GM23248 (cell line): ENCODE measurements around the gene DCUN1D1. TPM values are rescaled to one million over a fixed set of nuclear protein-coding genes. Genes with fewer than 3 reads are reported as not detected.

Source experiments
- DNase-seq: peaks from one replicate; pipeline ENCODE4 v3.0.0-alpha.2; 2015
- H2AFZ ChIP-seq: fragments of 200-600 bp; sonication (generic); 2 replicates; pipeline ENCODE4 v1.6.1; 2016; ENCODE audit warnings: antibody characterized with exemption
- H3F3A ChIP-seq: fragments of 200-600 bp; sonication (generic); 2 replicates; pipeline ENCODE4 v1.6.1; 2016; ENCODE audit warnings: mild to moderate bottlenecking, antibody characterized with exemption, mixed run types; ENCODE audit not compliant: insufficient read depth
- H3K27ac ChIP-seq: fragments of 200-600 bp; sonication (generic); 2 replicates; pipeline ENCODE4 v1.5.1; 2016; ENCODE audit warnings: mild to moderate bottlenecking
- H3K27me3 ChIP-seq: fragments of 200-600 bp; sonication (generic); replicated peaks from 2 replicates; pipeline ENCODE4 v1.6.1; 2016; ENCODE audit warnings: mild to moderate bottlenecking; ENCODE audit not compliant: insufficient read depth
- H3K36me3 ChIP-seq: fragments of 200-600 bp; sonication (generic); 2 replicates; pipeline ENCODE4 v1.6.1; 2016; ENCODE audit warnings: low read depth, mild to moderate bottlenecking
- H3K4me1 ChIP-seq: fragments of 200-600 bp; sonication (generic); 2 replicates; pipeline ENCODE4 v1.6.1; 2016; ENCODE audit warnings: mild to moderate bottlenecking; ENCODE audit not compliant: insufficient read depth
- H3K4me2 ChIP-seq: fragments of 200-600 bp; sonication (generic); one replicate; pipeline ENCODE4 v1.6.1; 2016; ENCODE audit warnings: mild to moderate bottlenecking; ENCODE audit not compliant: unreplicated experiment
- H3K4me3 ChIP-seq: fragments of 200-600 bp; sonication (generic); 2 replicates; pipeline ENCODE4 v1.5.1; 2016; ENCODE audit warnings: mild to moderate bottlenecking
- H3K79me2 ChIP-seq: fragments of 200-600 bp; sonication (generic); 2 replicates; pipeline ENCODE4 v1.6.1; 2016; ENCODE audit warnings: mild to moderate bottlenecking; ENCODE audit not compliant: insufficient read depth
- H3K9ac ChIP-seq: fragments of 200-600 bp; sonication (generic); 2 replicates; pipeline ENCODE4 v1.6.1; 2016; ENCODE audit warnings: mild to moderate bottlenecking
- H3K9me2 ChIP-seq: fragments of 200-600 bp; sonication (generic); 2 replicates; pipeline ENCODE4 v1.6.1; 2016; ENCODE audit warnings: mixed run types, mild to moderate bottlenecking, moderate library complexity; ENCODE audit not compliant: insufficient read depth
- H3K9me3 ChIP-seq: fragments of 200-600 bp; sonication (generic); one replicate; pipeline ENCODE4 v1.6.1; 2017; ENCODE audit warnings: low read depth
- H4K20me1 ChIP-seq: fragments of 200-600 bp; sonication (generic); 2 replicates; pipeline ENCODE4 v1.6.0; 2016; ENCODE audit not compliant: insufficient read depth
- EZH2 ChIP-seq: fragments of 200-600 bp; sonication (generic); IDR thresholded peaks from 2 replicates; pipeline ENCODE4 v1.6.1; 2018; ENCODE audit warnings: antibody characterized with exemption, mild to moderate bottlenecking; ENCODE audit not compliant: insufficient read depth, poor library complexity, severe bottlenecking
- EZH2phosphoT487 ChIP-seq: fragments of 200-600 bp; sonication (generic); IDR thresholded peaks from 2 replicates; pipeline ENCODE4 v1.6.1; 2018; ENCODE audit warnings: antibody characterized with exemption, moderate library complexity, mild to moderate bottlenecking, low read depth; ENCODE audit not compliant: insufficient read depth
- WGBS, 2 experiments: methylation state at CpG; one replicate each; pipeline ENCODE4 v1.1.6; 2015 to 2017; ENCODE audit warnings: low lambda C conversion rate in 2 of 2, low coverage in 1 of 2; ENCODE audit errors: missing lambda C conversion rate in 2 of 2; 5-methylcytosine and 5-hydroxymethylcytosine counted together
- in situ Hi-C: fragments of 300-500 bp; cut with MboI; formaldehyde crosslinking; loops from 2 replicates; pipeline ENCODE4 v1.15.0; 2020
- polyA plus RNA-seq: library from polyadenylated mRNA; unstranded; fragments of >200 nt; fragmentation: Nextera tagmentation; extraction: Ambion mirVana; gene quantifications from 2 replicates; pipeline ENCODE4 v1.2.1, GENCODE V29; 2016
- total RNA-seq: library from RNA; depleted of rRNA; stranded (reverse); fragments of >200 nt; shearing (Covaris generic); gene quantifications from 2 replicates; pipeline ENCODE4 v1.2.3, GENCODE V29; 2014

The DCUN1D1 gene
- total and polyA plus RNA-seq, 2 experiments from 2014 or later = 28.5 to 31.7 TPM

- no peak overlapping the region for H3K9ac ChIP-seq
- no peaks in the 10 kb centered on the region for H3K79me2 ChIP-seq
- H3F3A ChIP-seq = no peaks in the 10 kb centered on the region
- no peak for TF ChIP-seq EZH2phosphoT487
- DNase-seq = peak; percentile 28
- H3K27ac ChIP-seq = no peak overlapping the region
- no peaks in the 10 kb centered on the region for H3K9me2 ChIP-seq
- 0 out of 2 replicates have a peak, but pooled peaks cover 12% of the 10 kb centered on the region for H3K4me1 ChIP-seq
- no peak overlapping the region for H3K4me3 ChIP-seq
- H2AFZ ChIP-seq = no peak overlapping the region
- 89 to 100% methylated on average over 1 of the region's 1 CpG for WGBS, 2 experiments
- H3K4me2 ChIP-seq = no peak overlapping the region
- H4K20me1 ChIP-seq = no peaks in the 10 kb centered on the region
- no peaks in the 10 kb centered on the region for H3K27me3 ChIP-seq
- H3K36me3 ChIP-seq = peaks cover 18% of the 10 kb centered on the region; the same call in 1 of the 2 replicates
- no peaks in the 10 kb centered on the region for H3K9me3 ChIP-seq
- in situ Hi-C loops = loop anchor here (25.0 kb wide), 1 partner anchor 479 kb away; no protein-coding TSS in a partner anchor
Observed at GRCh38 chr3:182908471-182908870, 71.9 kb downstream of the DCUN1D1 start.

GRCh38 chr3:182906036-182906435 is 74.3 kb downstream of the DCUN1D1 start:
- no peak for DNase-seq
- Histone ChIP-seq H3K27ac (no peak overlapping the region), H3F3A (no peaks in the 10 kb centered on the region), H3K9ac (no peak overlapping the region), H3K4me1 (0 out of 2 replicates have a peak, but pooled peaks cover 12% of the 10 kb centered on the region), H3K9me3 (no peaks in the 10 kb centered on the region), H3K4me2 (no peak overlapping the region), H3K4me3 (no peak overlapping the region), H3K27me3 (no peaks in the 10 kb centered on the region), H3K9me2 (no peaks in the 10 kb centered on the region), H3K79me2 (no peaks in the 10 kb centered on the region), H3K36me3 (peaks cover 27% of the 10 kb centered on the region; the same call in 1 of the 2 replicates), H2AFZ (no peak overlapping the region), H4K20me1 (no peaks in the 10 kb centered on the region)
- 62 to 70% methylated on average over 1 of the region's 1 CpG for whole genome bisulfite sequencing, 2 experiments
- TF ChIP-seq EZH2 (no peak), EZH2phosphoT487 (no peak)
- in situ Hi-C loops = loop anchor here (25.0 kb wide), 1 partner anchor 481 kb away; no protein-coding TSS in a partner anchor

- no peaks in the 10 kb centered on the region for H3K79me2 ChIP-seq
- TF ChIP-seq EZH2phosphoT487 (no peak), EZH2 (no peak)
- H3K9ac ChIP-seq = no peak overlapping the region
- H3K36me3 ChIP-seq = peaks cover 27% of the 10 kb centered on the region; the same call in 1 of the 2 replicates
- in situ Hi-C loops = loop anchor here (25.0 kb wide), 1 partner anchor 482 kb away; no protein-coding TSS in a partner anchor
- no peak overlapping the region for H3K27ac ChIP-seq
- no peaks in the 10 kb centered on the region for H3F3A ChIP-seq
- H3K9me3 ChIP-seq = no peaks in the 10 kb centered on the region
- no peak overlapping the region for H2AFZ ChIP-seq
- 98 to 100% methylated on average over 4 of the region's 4 CpGs for WGBS, 2 experiments
- no peaks in the 10 kb centered on the region for H3K27me3 ChIP-seq
- H3K9me2 ChIP-seq = no peaks in the 10 kb centered on the region
- no peak for DNase-seq
- no peak overlapping the region for H3K4me3 ChIP-seq
- no peaks in the 10 kb centered on the region for H4K20me1 ChIP-seq
- H3K4me2 ChIP-seq = no peak overlapping the region
- 0 out of 2 replicates have a peak, but pooled peaks cover 12% of the 10 kb centered on the region for H3K4me1 ChIP-seq
Observed at GRCh38 chr3:182905623-182906022, 74.7 kb downstream of the DCUN1D1 start.

GRCh38 chr3:182904164-182904563 is 76.2 kb downstream of the DCUN1D1 start:
- Histone ChIP-seq H3K9ac (no peak overlapping the region), H2AFZ (no peak overlapping the region), H4K20me1 (no peaks in the 10 kb centered on the region), H3K4me1 (0 out of 2 replicates have a peak, but pooled peaks cover 8% of the 10 kb centered on the region), H3K4me2 (no peak overlapping the region), H3K9me3 (no peaks in the 10 kb centered on the region), H3K9me2 (no peaks in the 10 kb centered on the region), H3F3A (no peaks in the 10 kb centered on the region), H3K36me3 (peaks cover 32% of the 10 kb centered on the region), H3K27ac (no peak overlapping the region), H3K4me3 (no peak overlapping the region), H3K27me3 (no peaks in the 10 kb centered on the region), H3K79me2 (no peaks in the 10 kb centered on the region)
- TF ChIP-seq EZH2phosphoT487 (no peak), EZH2 (no peak)
- WGBS, 2 experiments = 85 to 89% methylated on average over 3 of the region's 3 CpGs
- no peak for DNase-seq
- in situ Hi-C loops = loop anchor here (25.0 kb wide), 1 partner anchor 483 kb away; no protein-coding TSS in a partner anchor

GRCh38 chr3:182902236-182902635 is 78.1 kb downstream of the DCUN1D1 start:
- Histone ChIP-seq H3K27ac (no peak overlapping the region), H3K36me3 (peaks cover 43% of the 10 kb centered on the region), H3F3A (no peaks in the 10 kb centered on the region), H3K4me3 (no peak overlapping the region), H3K9me2 (no peaks in the 10 kb centered on the region), H3K9ac (no peak overlapping the region), H3K4me2 (no peak overlapping the region), H3K9me3 (no peaks in the 10 kb centered on the region), H3K27me3 (no peaks in the 10 kb centered on the region), H4K20me1 (no peaks in the 10 kb centered on the region), H3K4me1 (no peaks in the 10 kb centered on the region), H2AFZ (no peak overlapping the region), H3K79me2 (no peaks in the 10 kb centered on the region)
- no peak for DNase-seq
- no peak for TF ChIP-seq EZH2
- TF ChIP-seq EZH2phosphoT487 = no peak
- 79 to 80% methylated on average over 5 of the region's 5 CpGs for WGBS, 2 experiments
- in situ Hi-C loops = loop anchor here (25.0 kb wide), 1 partner anchor 485 kb away; no protein-coding TSS in a partner anchor
